HCT116 (cell line): ENCODE data around the gene MSRB3. TPM values are rescaled to one million over a fixed set of nuclear protein-coding genes. Genes with fewer than 3 reads are reported as not detected.

Experiments used
- ATAC-seq: fragments of 200-7000 bp; cut with Tn5 transposase; 2 replicates; pipeline ENCODE4 v1.9.1; 2020; ENCODE audit warnings: mild to moderate bottlenecking, moderate library complexity
- BruUV-seq: library from RNA; stranded (reverse); fragments of 400-500 nt; replicated peaks from 2 replicates; lab custom pipeline; 2021; lab: Mats Ljungman, UMichigan
- CTCF ChIA-PET: fragments of 300-600 bp; sonication (Branson Sonifier 250); formaldehyde crosslinking; loops from one replicate; lab custom pipeline; 2021; ENCODE audit warnings: antibody characterized with exemption; lab: Charles Lee
- POLR2A ChIA-PET: fragments of 300-600, 350-600 bp; sonication (Branson Sonifier 250); formaldehyde crosslinking; loops from one replicate; lab custom pipeline; 2021; ENCODE audit warnings: antibody characterized with exemption; lab: Charles Lee
- RAD21 ChIA-PET, 2 experiments: fragments of 300-600 bp; sonication (Branson Sonifier 250); formaldehyde crosslinking; loops; one replicate each; lab custom pipeline; 2023; ENCODE audit warnings: low total read pairs in 2 of 2; ENCODE audit not compliant: uncharacterized antibody in 2 of 2, unreplicated experiment in 2 of 2, low non-redundant PET in 1 of 2; lab: Charles Lee
- DNase-seq: peaks from one replicate; pipeline ENCODE4 v3.0.0-alpha.2; 2010; ENCODE audit warnings: low read depth, low spot score
- H2AFZ ChIP-seq: fragments of 200-600 bp; shearing (Covaris generic), sonication (generic); 2 replicates; pipeline ENCODE4 v1.6.1; 2017; ENCODE audit warnings: low read depth, mixed run types, mixed read lengths, antibody characterized with exemption, low read length; ENCODE audit not compliant: poor library complexity, severe bottlenecking
- H3K27ac ChIP-seq: 2 replicates; pipeline ENCODE4 v1.5.1; 2012; ENCODE audit warnings: low read depth, low read length
- H3K27me3 ChIP-seq: fragments of 200-600 bp; sonication (generic); 2 replicates; pipeline ENCODE4 v1.6.1; 2016; ENCODE audit warnings: mixed run types, low read length, mixed read lengths; ENCODE audit not compliant: insufficient read depth
- H3K36me3 ChIP-seq, 2 experiments: fragments of 200-500 bp in 1 of 2; fragments of 200-600 bp in 1 of 2; sonication (Bioruptor generic) in 1 of 2; sonication (generic) in 1 of 2; 2 replicates each; pipeline versions ENCODE4 v1.5.1 to v1.6.1; 2014 to 2016; ENCODE audit warnings: low read length in 2 of 2, inconsistent platforms in 1 of 2, mixed read lengths in 1 of 2, mixed run types in 1 of 2; ENCODE audit not compliant: insufficient read depth in 2 of 2, control insufficient read depth in 1 of 2
- H3K4me1 ChIP-seq, 2 experiments: fragments of 200-600 bp in 1 of 2; sonication (generic) in 1 of 2; 2 replicates each; pipeline versions ENCODE4 v1.5.1 to v1.6.1; 2012 to 2017; ENCODE audit warnings: low read length in 2 of 2, inconsistent platforms in 1 of 2, mild to moderate bottlenecking in 1 of 2, mixed read lengths in 1 of 2, mixed run types in 1 of 2, moderate library complexity in 1 of 2; ENCODE audit not compliant: insufficient read depth in 2 of 2, control insufficient read depth in 1 of 2
- H3K4me2 ChIP-seq: fragments of 200-600 bp; sonication (generic); 2 replicates; pipeline ENCODE4 v1.6.1; 2017; ENCODE audit warnings: mixed run types, low read length, mixed read lengths
- H3K4me3 ChIP-seq, 2 experiments: fragments of 200-600 bp in 1 of 2; sonication (generic) in 1 of 2; replicated peaks in 1 of 2; 2 replicates each; pipeline ENCODE4 v1.5.1; 2011 to 2016; ENCODE audit warnings: low read length in 2 of 2, control low read depth in 1 of 2, low read depth in 1 of 2, mild to moderate bottlenecking in 1 of 2, mixed read lengths in 1 of 2, mixed run types in 1 of 2
- H3K79me2 ChIP-seq: fragments of 200-600 bp; sonication (generic); 2 replicates; pipeline ENCODE4 v1.6.1; 2017; ENCODE audit warnings: mild to moderate bottlenecking, mixed run types, low read length, moderate library complexity, mixed read lengths; ENCODE audit not compliant: insufficient read depth
- H3K9ac ChIP-seq: fragments of 200-600 bp; sonication (generic); 2 replicates; pipeline ENCODE4 v1.6.1; 2016; ENCODE audit warnings: low read length, mixed read lengths
- H3K9me2 ChIP-seq: fragments of 200-600 bp; sonication (generic), shearing (Covaris generic); 2 replicates; pipeline ENCODE4 v1.6.1; 2017; ENCODE audit warnings: mixed run types, mild to moderate bottlenecking, moderate library complexity; ENCODE audit not compliant: insufficient read depth
- H3K9me3 ChIP-seq, 2 experiments: fragments of 200-500 bp in 1 of 2; fragments of 200-600 bp in 1 of 2; sonication (Bioruptor generic) in 1 of 2; sonication (generic) in 1 of 2; 2 replicates each; pipeline ENCODE4 v1.6.1; 2014 to 2017; ENCODE audit warnings: low read length in 2 of 2, mixed read lengths in 2 of 2, inconsistent platforms in 1 of 2, low read depth in 1 of 2, mild to moderate bottlenecking in 1 of 2, mixed run types in 1 of 2, moderate library complexity in 1 of 2; ENCODE audit not compliant: control insufficient read depth in 1 of 2, insufficient read depth in 1 of 2
- H4K20me1 ChIP-seq: fragments of 200-600 bp; sonication (generic), shearing (Covaris generic); 2 replicates; pipeline ENCODE4 v1.6.1; 2017; ENCODE audit warnings: mixed run types, mild to moderate bottlenecking, moderate library complexity; ENCODE audit not compliant: insufficient read depth
- CEBPB ChIP-seq: IDR thresholded peaks from 2 replicates; pipeline ENCODE4 v1.6.1; 2012; ENCODE audit warnings: low read depth
- EGR1 ChIP-seq: IDR thresholded peaks from 2 replicates; pipeline ENCODE4 v1.6.1; 2012; ENCODE audit warnings: low read depth
- ELF1 ChIP-seq: IDR thresholded peaks from 2 replicates; pipeline ENCODE4 v1.6.1; 2012; ENCODE audit warnings: low read depth, borderline replicate concordance
- EZH2 ChIP-seq: fragments of 200-600 bp; sonication (generic); IDR thresholded peaks from 2 replicates; pipeline ENCODE4 v1.6.1; 2017; ENCODE audit warnings: antibody characterized with exemption, mixed run types
- EZH2phosphoT487 ChIP-seq: fragments of 200-600 bp; IDR thresholded peaks from 2 replicates; pipeline ENCODE4 v1.6.1; 2018; ENCODE audit warnings: antibody characterized with exemption, borderline replicate concordance
- FOSL1 ChIP-seq: IDR thresholded peaks from 2 replicates; pipeline ENCODE4 v1.6.1; 2012; ENCODE audit warnings: low read depth
- JUND ChIP-seq: IDR thresholded peaks from 2 replicates; pipeline ENCODE4 v1.6.1; 2012
- MAX ChIP-seq: IDR thresholded peaks from 2 replicates; pipeline ENCODE4 v1.6.1; 2012
- POLR2A ChIP-seq: IDR thresholded peaks from 2 replicates; pipeline ENCODE4 v1.7.0; 2011; ENCODE audit warnings: borderline replicate concordance; ENCODE audit not compliant: insufficient read depth, insufficient read length; ENCODE audit errors: extremely low read depth
- POLR2AphosphoS5 ChIP-seq: IDR thresholded peaks from 2 replicates; pipeline ENCODE4 v1.6.1; 2011; ENCODE audit warnings: mild to moderate bottlenecking, low read depth, low read length, moderate library complexity
- SIN3A ChIP-seq: IDR thresholded peaks from 2 replicates; pipeline ENCODE4 v1.6.1; 2012; ENCODE audit warnings: low read depth
- SRF ChIP-seq: IDR thresholded peaks from 2 replicates; pipeline ENCODE4 v1.6.1; 2012; ENCODE audit warnings: low read depth
- ZBTB33 ChIP-seq: IDR thresholded peaks from 2 replicates; pipeline ENCODE4 v1.6.1; 2011; ENCODE audit warnings: mild to moderate bottlenecking, low read length, moderate library complexity; ENCODE audit not compliant: insufficient replicate concordance; ENCODE audit errors: extremely low read depth
- ZFX ChIP-seq: fragments of 450-650 bp; IDR thresholded peaks from 2 replicates; pipeline ENCODE4 v1.6.1; 2017
- intact Hi-C: fragments of 100-400 bp; cut with micrococcal nuclease; formaldehyde crosslinking; loops from 2 replicates; pipeline ENCODE4 v1.10.0; 2022
- total RNA-seq: library from RNA; stranded (reverse); gene quantifications from one replicate; pipeline ENCODE4 v1.2.1, GENCODE V29; 2021; ENCODE audit not compliant: unreplicated experiment
- TF ChIP-seq, protein P1 (sequence below), 3 experiments: fragments of 200-600 bp in 1 of 3; sonication (generic) in 1 of 3; IDR thresholded peaks in 2 of 3; conservative IDR thresholded peaks in 1 of 3; 2 replicates each; pipeline ENCODE4 v1.5.1; 2012 to 2017; ENCODE audit warnings: low read depth in 2 of 3, low read length in 2 of 3, antibody characterized with exemption in 1 of 3, borderline replicate concordance in 1 of 3, control low read depth in 1 of 3, mild to moderate bottlenecking in 1 of 3, mixed read lengths in 1 of 3, mixed run types in 1 of 3, moderate library complexity in 1 of 3; ENCODE audit not compliant: insufficient read depth in 1 of 3
- TF ChIP-seq, protein P2 (sequence below): IDR thresholded peaks from 2 replicates; pipeline ENCODE4 v1.6.1; 2012
- TF ChIP-seq, protein P3 (sequence below): IDR thresholded peaks from 2 replicates; pipeline ENCODE4 v1.6.1; 2012; ENCODE audit warnings: low read depth

The MSRB3 gene
- total RNA-seq, 1 experiment from 2014 or later = 8.2 TPM

DNA sequence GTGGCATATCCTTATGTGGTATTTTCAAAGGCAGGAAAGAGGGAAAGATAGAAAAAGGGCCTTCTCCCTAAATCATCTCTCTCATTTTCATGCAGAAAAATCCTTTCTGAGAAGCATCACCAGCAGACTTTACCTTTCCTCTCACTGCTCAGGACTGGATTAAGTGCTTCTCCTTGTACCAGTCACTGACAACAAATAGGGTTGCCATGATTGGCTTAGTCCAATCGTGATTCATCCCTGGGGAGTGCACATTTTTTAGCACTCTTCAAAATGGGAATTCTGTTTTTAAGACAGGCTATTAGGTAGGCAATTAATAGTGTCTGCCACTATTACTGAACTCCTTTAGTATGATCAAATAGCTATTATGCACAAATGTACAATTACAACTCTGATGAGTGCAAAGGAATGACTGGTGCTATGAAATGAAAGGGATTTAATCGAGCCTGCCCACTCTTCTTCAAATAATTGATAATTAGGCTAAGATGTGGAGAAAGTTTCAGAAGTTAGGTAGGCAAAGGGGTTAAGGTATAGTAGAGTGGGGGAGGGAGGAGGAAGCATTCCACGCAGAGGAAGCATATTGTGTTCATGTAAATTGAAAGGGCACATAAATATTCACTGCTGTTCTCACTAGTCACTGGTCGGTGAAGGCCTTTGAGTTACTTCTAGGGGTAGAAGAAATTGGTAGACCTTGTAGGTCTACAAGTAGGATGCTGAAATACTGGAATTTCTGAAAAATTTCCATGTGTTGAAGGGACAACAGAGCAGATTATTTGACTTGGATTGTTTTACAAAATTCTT lies 84.0 kb downstream of the MSRB3 start:
- H3K9me3 ChIP-seq = no peaks in the 10 kb centered on the region
- TF ChIP-seq, protein P1, sequence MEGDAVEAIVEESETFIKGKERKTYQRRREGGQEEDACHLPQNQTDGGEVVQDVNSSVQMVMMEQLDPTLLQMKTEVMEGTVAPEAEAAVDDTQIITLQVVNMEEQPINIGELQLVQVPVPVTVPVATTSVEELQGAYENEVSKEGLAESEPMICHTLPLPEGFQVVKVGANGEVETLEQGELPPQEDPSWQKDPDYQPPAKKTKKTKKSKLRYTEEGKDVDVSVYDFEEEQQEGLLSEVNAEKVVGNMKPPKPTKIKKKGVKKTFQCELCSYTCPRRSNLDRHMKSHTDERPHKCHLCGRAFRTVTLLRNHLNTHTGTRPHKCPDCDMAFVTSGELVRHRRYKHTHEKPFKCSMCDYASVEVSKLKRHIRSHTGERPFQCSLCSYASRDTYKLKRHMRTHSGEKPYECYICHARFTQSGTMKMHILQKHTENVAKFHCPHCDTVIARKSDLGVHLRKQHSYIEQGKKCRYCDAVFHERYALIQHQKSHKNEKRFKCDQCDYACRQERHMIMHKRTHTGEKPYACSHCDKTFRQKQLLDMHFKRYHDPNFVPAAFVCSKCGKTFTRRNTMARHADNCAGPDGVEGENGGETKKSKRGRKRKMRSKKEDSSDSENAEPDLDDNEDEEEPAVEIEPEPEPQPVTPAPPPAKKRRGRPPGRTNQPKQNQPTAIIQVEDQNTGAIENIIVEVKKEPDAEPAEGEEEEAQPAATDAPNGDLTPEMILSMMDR (IDR thresholded peaks at IDR 0.05 in 2 of 3, conservative IDR thresholded peaks at IDR 0.05 in 1 of 3; ENCODE audit: borderline replicate concordance in 1 of 3, insufficient read depth in 1 of 3, low read depth in 2 of 3, low read length in 2 of 3) = no peak
- TF ChIP-seq EZH2phosphoT487 = no peak
- TF ChIP-seq ZFX = no peak
- TF ChIP-seq CEBPB = no peak
- no peak for TF ChIP-seq ELF1
- TF ChIP-seq FOSL1 = no peak
- TF ChIP-seq POLR2AphosphoS5 = no peak
- no peak for TF ChIP-seq EZH2
- TF ChIP-seq JUND = no peak
- TF ChIP-seq, protein P2, sequence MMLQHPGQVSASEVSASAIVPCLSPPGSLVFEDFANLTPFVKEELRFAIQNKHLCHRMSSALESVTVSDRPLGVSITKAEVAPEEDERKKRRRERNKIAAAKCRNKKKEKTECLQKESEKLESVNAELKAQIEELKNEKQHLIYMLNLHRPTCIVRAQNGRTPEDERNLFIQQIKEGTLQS = no peak
- no peak for TF ChIP-seq ZBTB33
- no peak for TF ChIP-seq SRF
- no peak for TF ChIP-seq EGR1
- no peak for TF ChIP-seq SIN3A
- TF ChIP-seq, protein P3, sequence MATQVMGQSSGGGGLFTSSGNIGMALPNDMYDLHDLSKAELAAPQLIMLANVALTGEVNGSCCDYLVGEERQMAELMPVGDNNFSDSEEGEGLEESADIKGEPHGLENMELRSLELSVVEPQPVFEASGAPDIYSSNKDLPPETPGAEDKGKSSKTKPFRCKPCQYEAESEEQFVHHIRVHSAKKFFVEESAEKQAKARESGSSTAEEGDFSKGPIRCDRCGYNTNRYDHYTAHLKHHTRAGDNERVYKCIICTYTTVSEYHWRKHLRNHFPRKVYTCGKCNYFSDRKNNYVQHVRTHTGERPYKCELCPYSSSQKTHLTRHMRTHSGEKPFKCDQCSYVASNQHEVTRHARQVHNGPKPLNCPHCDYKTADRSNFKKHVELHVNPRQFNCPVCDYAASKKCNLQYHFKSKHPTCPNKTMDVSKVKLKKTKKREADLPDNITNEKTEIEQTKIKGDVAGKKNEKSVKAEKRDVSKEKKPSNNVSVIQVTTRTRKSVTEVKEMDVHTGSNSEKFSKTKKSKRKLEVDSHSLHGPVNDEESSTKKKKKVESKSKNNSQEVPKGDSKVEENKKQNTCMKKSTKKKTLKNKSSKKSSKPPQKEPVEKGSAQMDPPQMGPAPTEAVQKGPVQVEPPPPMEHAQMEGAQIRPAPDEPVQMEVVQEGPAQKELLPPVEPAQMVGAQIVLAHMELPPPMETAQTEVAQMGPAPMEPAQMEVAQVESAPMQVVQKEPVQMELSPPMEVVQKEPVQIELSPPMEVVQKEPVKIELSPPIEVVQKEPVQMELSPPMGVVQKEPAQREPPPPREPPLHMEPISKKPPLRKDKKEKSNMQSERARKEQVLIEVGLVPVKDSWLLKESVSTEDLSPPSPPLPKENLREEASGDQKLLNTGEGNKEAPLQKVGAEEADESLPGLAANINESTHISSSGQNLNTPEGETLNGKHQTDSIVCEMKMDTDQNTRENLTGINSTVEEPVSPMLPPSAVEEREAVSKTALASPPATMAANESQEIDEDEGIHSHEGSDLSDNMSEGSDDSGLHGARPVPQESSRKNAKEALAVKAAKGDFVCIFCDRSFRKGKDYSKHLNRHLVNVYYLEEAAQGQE = no peak
- no peak for TF ChIP-seq POLR2A
- no peak for TF ChIP-seq MAX
- ATAC-seq (no peak), DNase-seq (no peak)
- no peaks in the 10 kb centered on the region for H4K20me1 ChIP-seq
- H3K27ac ChIP-seq = no peak overlapping the region
- H3K27me3 ChIP-seq = no peaks in the 10 kb centered on the region
- intact Hi-C loops = no loop called here
- no peak overlapping the region for H3K9ac ChIP-seq
- H3K4me3 ChIP-seq = no peak overlapping the region
- CTCF ChIA-PET = no interaction called here
- H3K36me3 ChIP-seq = no peaks in the 10 kb centered on the region
- H3K79me2 ChIP-seq = no peaks in the 10 kb centered on the region
- POLR2A ChIA-PET = no interaction called here
- RAD21 ChIA-PET = no interaction called here
- H3K4me1 ChIP-seq = peaks cover 0 to 12% of the 10 kb centered on the region in 2 experiments; a peak in 1 of 4 replicates
- no peaks in the 10 kb centered on the region for H3K9me2 ChIP-seq
- no peak overlapping the region for H3K4me2 ChIP-seq
- BruUV-seq = no TSS peak
- H2AFZ ChIP-seq = no peak overlapping the region
